ENCODE measurements around the gene KANSL1. TPM values are rescaled to one million over a fixed set of nuclear protein-coding genes. Genes with fewer than 3 reads are reported as not detected.

Gene KANSL1
- total and polyA plus RNA-seq, 10 of the 15 experiments (the other 5 are each of a cell fraction or from before 2014, with no cell fraction given) = 4.7 to 60.6 (median 28.0) TPM

DNA sequence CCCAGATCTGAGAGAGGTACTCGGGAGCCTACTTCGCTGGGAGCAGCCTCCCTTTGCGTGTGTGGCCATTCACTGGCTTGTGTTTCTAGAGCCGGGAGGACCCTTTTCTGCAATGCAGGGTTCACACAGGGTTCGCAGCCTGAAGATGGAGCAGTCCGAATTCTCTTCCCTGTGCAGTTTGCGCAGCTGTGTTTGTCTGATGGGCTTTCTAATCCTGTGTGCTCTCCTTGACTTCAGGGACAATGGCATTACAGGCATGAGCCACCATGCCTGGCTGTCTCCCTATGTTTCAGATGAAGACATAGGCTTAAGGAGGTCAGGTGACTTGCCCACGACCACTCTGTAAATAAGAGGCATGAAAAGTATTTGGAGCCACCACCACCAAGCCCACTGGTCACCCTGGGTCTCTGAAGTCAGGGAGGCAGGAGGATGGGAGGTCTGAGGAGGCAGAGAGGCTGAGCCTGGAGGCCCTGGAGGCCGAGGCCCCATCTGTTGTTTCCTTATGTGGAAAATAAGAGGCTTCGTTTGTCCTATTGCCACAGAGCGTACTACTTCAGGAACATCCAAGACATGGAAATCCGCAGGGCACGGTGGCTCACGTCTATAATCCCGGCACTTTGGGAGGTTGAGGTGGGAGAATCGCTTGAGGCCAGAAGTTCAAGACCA, 199.1 kb downstream of the KANSL1 start:
- ChIA-PET SMC1A (ENCODE audit: uncharacterized antibody, unreplicated experiment) (no interaction called here), CTCF (no interaction called here), RAD21 (ENCODE audit: unreplicated experiment) (no interaction called here), POLR2A (no interaction called here)
- FAIRE-seq = no peak
- ATAC-seq = no peak
- Histone ChIP-seq H2AFZ (ENCODE audit: control insufficient read depth, low read depth, low read length) (no peak overlapping the region; the same call in 1 of the 2 replicates), H3K79me2 (ENCODE audit: control insufficient read depth, insufficient read depth, low read length) (no peaks in the 10 kb centered on the region), H3K9ac (ENCODE audit: control insufficient read depth, insufficient read depth, low read length) (no peak overlapping the region), H3K27me3 (replicated peaks in 1 of 2; ENCODE audit: control insufficient read depth in 2 of 2, insufficient read depth in 2 of 2, low read length in 1 of 2) (no peaks in the 10 kb centered on the region), H3K9me3 (replicated peaks; ENCODE audit: control insufficient read depth, insufficient read depth, low read length) (no peaks in the 10 kb centered on the region), H3K4me3 (no peak overlapping the region), H3K36me3 (ENCODE audit: control insufficient read depth in 2 of 2, insufficient read depth in 2 of 2, low read length in 1 of 2) (no peaks in the 10 kb centered on the region), H4K20me1 (ENCODE audit: control insufficient read depth, insufficient read depth) (no peaks in the 10 kb centered on the region), H3K4me1 (ENCODE audit: control insufficient read depth, insufficient read depth, low read length) (no peaks in the 10 kb centered on the region), H3K27ac (ENCODE audit: control insufficient read depth, insufficient read depth) (no peak overlapping the region), H3K4me2 (ENCODE audit: control insufficient read depth, insufficient read depth) (no peak overlapping the region)
- no peak for DNase-seq (ENCODE audit: low read depth, low spot score)
- 61% methylated on average over 16 of the region's 16 CpGs for WGBS (ENCODE audit: insufficient coverage, insufficient replicate concordance, low lambda C conversion rate, missing lambda C conversion rate)
- no TSS peak for BruUV-seq (replicated peaks)
- TF ChIP-seq NBN (IDR thresholded peaks at IDR 0.05) (no peak), HDAC6 (IDR thresholded peaks at IDR 0.05; ENCODE audit: unreplicated experiment) (no peak), POLR2AphosphoS2 (IDR thresholded peaks at IDR 0.05; ENCODE audit: low read depth, low read length) (no peak), EZH2 (IDR thresholded peaks at IDR 0.05; ENCODE audit: borderline replicate concordance, control insufficient read depth, low read depth, low read length) (no peak), FOXM1 (IDR thresholded peaks at IDR 0.05; ENCODE audit: low read depth, low read length) (no peak), ZSCAN29 (IDR thresholded peaks at IDR 0.05) (no peak), POLR2AphosphoS5 (IDR thresholded peaks at IDR 0.05; ENCODE audit: low read length) (no peak), RB1 (IDR thresholded peaks at IDR 0.05; ENCODE audit: borderline replicate concordance) (no peak)
- TF ChIP-seq, protein P1, sequence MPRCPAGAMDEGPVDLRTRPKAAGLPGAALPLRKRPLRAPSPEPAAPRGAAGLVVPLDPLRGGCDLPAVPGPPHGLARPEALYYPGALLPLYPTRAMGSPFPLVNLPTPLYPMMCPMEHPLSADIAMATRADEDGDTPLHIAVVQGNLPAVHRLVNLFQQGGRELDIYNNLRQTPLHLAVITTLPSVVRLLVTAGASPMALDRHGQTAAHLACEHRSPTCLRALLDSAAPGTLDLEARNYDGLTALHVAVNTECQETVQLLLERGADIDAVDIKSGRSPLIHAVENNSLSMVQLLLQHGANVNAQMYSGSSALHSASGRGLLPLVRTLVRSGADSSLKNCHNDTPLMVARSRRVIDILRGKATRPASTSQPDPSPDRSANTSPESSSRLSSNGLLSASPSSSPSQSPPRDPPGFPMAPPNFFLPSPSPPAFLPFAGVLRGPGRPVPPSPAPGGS (IDR thresholded peaks at IDR 0.05; ENCODE audit: borderline replicate concordance, insufficient read depth, low read depth, low read length, poor library complexity, severe bottlenecking) = no peak
- TF ChIP-seq, protein P2, sequence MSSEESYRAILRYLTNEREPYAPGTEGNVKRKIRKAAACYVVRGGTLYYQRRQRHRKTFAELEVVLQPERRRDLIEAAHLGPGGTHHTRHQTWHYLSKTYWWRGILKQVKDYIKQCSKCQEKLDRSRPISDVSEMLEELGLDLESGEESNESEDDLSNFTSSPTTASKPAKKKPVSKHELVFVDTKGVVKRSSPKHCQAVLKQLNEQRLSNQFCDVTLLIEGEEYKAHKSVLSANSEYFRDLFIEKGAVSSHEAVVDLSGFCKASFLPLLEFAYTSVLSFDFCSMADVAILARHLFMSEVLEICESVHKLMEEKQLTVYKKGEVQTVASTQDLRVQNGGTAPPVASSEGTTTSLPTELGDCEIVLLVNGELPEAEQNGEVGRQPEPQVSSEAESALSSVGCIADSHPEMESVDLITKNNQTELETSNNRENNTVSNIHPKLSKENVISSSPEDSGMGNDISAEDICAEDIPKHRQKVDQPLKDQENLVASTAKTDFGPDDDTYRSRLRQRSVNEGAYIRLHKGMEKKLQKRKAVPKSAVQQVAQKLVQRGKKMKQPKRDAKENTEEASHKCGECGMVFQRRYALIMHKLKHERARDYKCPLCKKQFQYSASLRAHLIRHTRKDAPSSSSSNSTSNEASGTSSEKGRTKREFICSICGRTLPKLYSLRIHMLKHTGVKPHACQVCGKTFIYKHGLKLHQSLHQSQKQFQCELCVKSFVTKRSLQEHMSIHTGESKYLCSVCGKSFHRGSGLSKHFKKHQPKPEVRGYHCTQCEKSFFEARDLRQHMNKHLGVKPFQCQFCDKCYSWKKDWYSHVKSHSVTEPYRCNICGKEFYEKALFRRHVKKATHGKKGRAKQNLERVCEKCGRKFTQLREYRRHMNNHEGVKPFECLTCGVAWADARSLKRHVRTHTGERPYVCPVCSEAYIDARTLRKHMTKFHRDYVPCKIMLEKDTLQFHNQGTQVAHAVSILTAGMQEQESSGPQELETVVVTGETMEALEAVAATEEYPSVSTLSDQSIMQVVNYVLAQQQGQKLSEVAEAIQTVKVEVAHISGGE (CRISPR knock-in tag; IDR thresholded peaks at IDR 0.05) = no peak
- in situ Hi-C loops (cut with MboI) (no loop called here), intact Hi-C loops (cut with micrococcal nuclease; ENCODE audit: unreplicated experiment) (no loop called here)
